ENCODE results near the gene C2CD2L. TPM values are rescaled to one million over a fixed set of nuclear protein-coding genes. Genes with fewer than 3 reads are reported as not detected.

Gene C2CD2L
- total and polyA plus RNA-seq, 10 of the 15 experiments (the other 5 are each of a cell fraction or from before 2014, with no cell fraction given), result 0.21 to 9.6 (median 5.1) TPM

GRCh38 chr11:119093942-119094815 is 13.0 kb upstream of the C2CD2L start (continued):
- TF ChIP-seq JUNB (IDR thresholded peaks at IDR 0.05) (no peak), DPF2 (IDR thresholded peaks at IDR 0.05) (0 out of 2 replicates have a peak, but pooled peaks have one; percentile 37), BHLHE40 (IDR thresholded peaks at IDR 0.05; ENCODE audit: borderline replicate concordance in 1 of 2, low read depth in 2 of 2, low read length in 1 of 2) (0 out of 4 replicates have a peak, but pooled peaks of 1 of the 2 experiments have one; percentile 18), CREB1 (IDR thresholded peaks at IDR 0.05; ENCODE audit: low read depth) (0 out of 2 replicates have a peak, but pooled peaks have one; percentile 30)

GRCh38 chr11:119094816-119095065 is 12.4 kb upstream of the C2CD2L start:
- SMC1A ChIA-PET (ENCODE audit: uncharacterized antibody, unreplicated experiment), result interaction anchor here (1.0 to 1.8 kb wide), 4 partner anchors 12 to 102 kb away, joined by 3 to 6 read pairs (median 3); partner anchors contain the start of genes C2CD2L, HINFP and VPS11
- no peak for DNase-seq (ENCODE audit: low read depth, low spot score)
- 2% methylated on average over 14 of the region's 19 CpGs for WGBS (ENCODE audit: insufficient coverage, insufficient replicate concordance, low lambda C conversion rate, missing lambda C conversion rate)
- no peaks in the 10 kb centered on the region for H4K20me1 ChIP-seq (ENCODE audit: control insufficient read depth, insufficient read depth)
- peaks cover 21% of the 10 kb centered on the region for H3K4me1 ChIP-seq (ENCODE audit: control insufficient read depth, insufficient read depth, low read length)
- CTCF ChIA-PET, result interaction anchor here (0.6 to 2.4 kb wide), 10 partner anchors 7 to 230 kb away, joined by 3 to 11 read pairs (median 4); partner anchors contain the start of genes C2CD2L, HINFP, HMBS and VPS11
- H2AFZ ChIP-seq (ENCODE audit: control insufficient read depth, low read depth, low read length), result no peak overlapping the region
- H3K9me3 ChIP-seq (replicated peaks; ENCODE audit: control insufficient read depth, insufficient read depth, low read length), result no peaks in the 10 kb centered on the region
- intact Hi-C loops (cut with micrococcal nuclease; ENCODE audit: unreplicated experiment), result loop anchor here (1.0 to 2.0 kb wide), 3 partner anchors 27 to 228 kb away; partner anchors contain the start of genes HYOU1 and VPS11
- POLR2A ChIA-PET, result interaction anchor here (0.9 to 6.8 kb wide), 7 partner anchors 9 to 228 kb away, joined by 3 to 69 read pairs (median 4); partner anchors contain the start of genes C2CD2L, HMBS and VPS11
- in situ Hi-C loops (cut with MboI), result no loop called here
- H3K36me3 ChIP-seq (ENCODE audit: control insufficient read depth in 2 of 2, insufficient read depth in 2 of 2, low read length in 1 of 2), result peaks cover 14 to 16% of the 10 kb centered on the region in 2 experiments
- ATAC-seq, result peak; percentile 82
- no TSS peak for BruUV-seq (replicated peaks)
- peak overlapping the region; percentile 83 for H3K4me3 ChIP-seq
- RAD21 ChIA-PET (ENCODE audit: unreplicated experiment), result interaction anchor here (0.7 to 1.5 kb wide), 8 partner anchors 10 to 244 kb away, joined by 3 to 6 read pairs (median 4); partner anchors contain the start of genes C2CD2L, HINFP, HMBS and NLRX1
- peak overlapping the region; percentile 60 for H3K27ac ChIP-seq (ENCODE audit: control insufficient read depth, insufficient read depth)
- H3K79me2 ChIP-seq (ENCODE audit: control insufficient read depth, insufficient read depth, low read length), result peaks cover 33% of the 10 kb centered on the region
- H3K27me3 ChIP-seq (replicated peaks in 1 of 2; ENCODE audit: control insufficient read depth in 2 of 2, insufficient read depth in 2 of 2, low read length in 1 of 2), result no peaks in the 10 kb centered on the region
- peak overlapping the region; percentile 88 for H3K9ac ChIP-seq (ENCODE audit: control insufficient read depth, insufficient read depth, low read length)
- no peak for FAIRE-seq
- 0 out of 2 replicates have a peak overlapping the region, but pooled peaks have one; percentile 56 for H3K4me2 ChIP-seq (ENCODE audit: control insufficient read depth, insufficient read depth)
- TF ChIP-seq SMARCA5 (IDR thresholded peaks at IDR 0.05), result 0 out of 2 replicates have a peak, but pooled peaks have one; percentile 67
- TF ChIP-seq NBN (IDR thresholded peaks at IDR 0.05), result no peak; the same call in 1 of the 2 replicates
- no peak for TF ChIP-seq IRF4 (IDR thresholded peaks at IDR 0.05; ENCODE audit: low read depth, low read length)
- no peak for TF ChIP-seq NFYB (IDR thresholded peaks at IDR 0.05; ENCODE audit: insufficient read depth, low read depth, low read length)
- no peak for TF ChIP-seq ASH2L (IDR thresholded peaks at IDR 0.05; ENCODE audit: borderline replicate concordance, low read depth)
- TF ChIP-seq TAF1 (IDR thresholded peaks at IDR 0.05; ENCODE audit: borderline replicate concordance, low read depth, low read length), result no peak
- peak; percentile 43 to 77 (median 72) for TF ChIP-seq CTCF (IDR thresholded peaks at IDR 0.05 in 2 of 3, conservative IDR thresholded peaks at IDR 0.05 in 1 of 3; ENCODE audit: control insufficient read depth in 2 of 3, extremely low read depth in 1 of 3, insufficient read depth in 1 of 3, low read depth in 3 of 3, low read length in 3 of 3)
- no peak for TF ChIP-seq MAX (IDR thresholded peaks at IDR 0.05; ENCODE audit: low read depth, low read length)
- no peak for TF ChIP-seq STAT3 (IDR thresholded peaks at IDR 0.05; ENCODE audit: low read depth, low read length)
- no peak for TF ChIP-seq CHD4 (IDR thresholded peaks at IDR 0.05)
- no peak for TF ChIP-seq NR2C1 (IDR thresholded peaks at IDR 0.05)
- no peak for TF ChIP-seq RBBP5 (conservative IDR thresholded peaks at IDR 0.05)
- 0 out of 2 replicates have a peak, but pooled peaks have one; percentile 6 for TF ChIP-seq DPF2 (IDR thresholded peaks at IDR 0.05)
- no peak for TF ChIP-seq ZNF384 (IDR thresholded peaks at IDR 0.05; ENCODE audit: borderline replicate concordance, low read depth, low read length)
- TF ChIP-seq SMC3 (IDR thresholded peaks at IDR 0.05; ENCODE audit: borderline replicate concordance, low read length), result peak; percentile 26; the same call in 1 of the 2 replicates
- TF ChIP-seq JUND (IDR thresholded peaks at IDR 0.05; ENCODE audit: low read depth, low read length), result no peak
- TF ChIP-seq BACH1 (IDR thresholded peaks at IDR 0.05; ENCODE audit: borderline replicate concordance), result no peak
- TF ChIP-seq MYC (IDR thresholded peaks at IDR 0.05; ENCODE audit: insufficient read depth, insufficient read length, insufficient replicate concordance, low read length, severe bottlenecking), result no peak
